GM12878 (cell line): ENCODE data around the gene CACNA2D4. TPM values are rescaled to one million over a fixed set of nuclear protein-coding genes. Genes with fewer than 3 reads are reported as not detected.
A peak's percentile ranks its signal among the peaks of the same experiment; 100 is the strongest.

Source experiments
- ATAC-seq: fragments of 200-7000 bp; cut with Tn5 transposase; 3 replicates; pipeline ENCODE4 v1.9.1; 2020; ENCODE audit warnings: mild to moderate bottlenecking, moderate library complexity
- BruUV-seq: library from RNA; stranded (reverse); fragments of 400-500 nt; replicated peaks from 2 replicates; lab custom pipeline; 2021; lab: Mats Ljungman, UMichigan
- CTCF ChIA-PET: fragments of 300-600 bp; sonication (Branson Sonifier 250); formaldehyde crosslinking; extraction: SDS; loops from one replicate; lab custom pipeline; 2021; ENCODE audit warnings: inconsistent platforms; lab: Yijun Ruan, JAX
- POLR2A ChIA-PET: fragments of 350-600 bp; formaldehyde crosslinking; extraction: SDS; loops from one replicate; lab custom pipeline; 2021; ENCODE audit warnings: inconsistent platforms; lab: Charles Lee
- RAD21 ChIA-PET: fragments of 300-600 bp; sonication (Branson Sonifier 250); formaldehyde crosslinking; loops from one replicate; lab custom pipeline; 2023; ENCODE audit warnings: antibody characterized with exemption; ENCODE audit not compliant: unreplicated experiment; lab: Charles Lee
- SMC1A ChIA-PET: fragments of 300-600 bp; sonication (Branson Sonifier 250); formaldehyde crosslinking; loops from one replicate; lab custom pipeline; 2023; ENCODE audit not compliant: unreplicated experiment, uncharacterized antibody; lab: Charles Lee
- DNase-seq: peaks from one replicate; pipeline ENCODE4 v3.0.0-alpha.2; 2011; ENCODE audit warnings: low read depth, low spot score
- FAIRE-seq: peaks from 3 replicates; lab custom pipeline; 2011; peaks lifted over from hg19 to GRCh38; lab: Jason Lieb, UNC
- H2AFZ ChIP-seq: 2 replicates; pipeline ENCODE4 v1.6.0; 2011; ENCODE audit warnings: low read depth, low read length, control low read depth; ENCODE audit not compliant: control insufficient read depth
- H3K27ac ChIP-seq: 2 replicates; pipeline ENCODE4 v1.5.1; 2011; ENCODE audit warnings: control low read depth; ENCODE audit not compliant: control insufficient read depth, insufficient read depth
- H3K27me3 ChIP-seq, 2 experiments: replicated peaks in 1 of 2; 2 replicates each; pipeline versions ENCODE4 v1.6.0 to v1.6.1; 2011; ENCODE audit warnings: low read length in 1 of 2; ENCODE audit not compliant: control insufficient read depth in 2 of 2, insufficient read depth in 2 of 2
- H3K36me3 ChIP-seq, 2 experiments: 2 replicates each; pipeline ENCODE4 v1.5.1; 2011; ENCODE audit warnings: low read length in 1 of 2; ENCODE audit not compliant: control insufficient read depth in 2 of 2, insufficient read depth in 2 of 2
- H3K4me1 ChIP-seq: 2 replicates; pipeline ENCODE4 v1.6.1; 2011; ENCODE audit warnings: mild to moderate bottlenecking, low read length, moderate library complexity, mixed read lengths; ENCODE audit not compliant: control insufficient read depth, insufficient read depth
- H3K4me2 ChIP-seq: 2 replicates; pipeline ENCODE4 v1.6.0; 2011; ENCODE audit warnings: control low read depth; ENCODE audit not compliant: control insufficient read depth, insufficient read depth
- H3K4me3 ChIP-seq: fragments of 200-600 bp; sonication (generic); 2 replicates; pipeline ENCODE4 v1.5.1; 2016
- H3K79me2 ChIP-seq: 2 replicates; pipeline ENCODE4 v1.6.0; 2011; ENCODE audit warnings: low read length; ENCODE audit not compliant: control insufficient read depth, insufficient read depth
- H3K9ac ChIP-seq: 2 replicates; pipeline ENCODE4 v1.8.0; 2011; ENCODE audit warnings: low read length, control low read depth, mixed read lengths; ENCODE audit not compliant: control insufficient read depth, insufficient read depth
- H3K9me3 ChIP-seq: replicated peaks from 3 replicates; pipeline ENCODE4 v1.5.1; 2011; ENCODE audit warnings: mild to moderate bottlenecking, low read length; ENCODE audit not compliant: control insufficient read depth, insufficient read depth
- H4K20me1 ChIP-seq: 2 replicates; pipeline ENCODE4 v1.6.0; 2011; ENCODE audit not compliant: control insufficient read depth, insufficient read depth
- EGR1 ChIP-seq, 2 experiments: IDR thresholded peaks; 1 replicate in 1 of 2; 2 replicates in 1 of 2; pipeline ENCODE4 v1.6.1; 2011 to 2012; ENCODE audit warnings: low read depth in 2 of 2, low read length in 2 of 2, borderline replicate concordance in 1 of 2, mild to moderate bottlenecking in 1 of 2, moderate library complexity in 1 of 2
- IKZF1 ChIP-seq: fragments of 450-650 bp; conservative IDR thresholded peaks from 2 replicates; pipeline ENCODE4 v1.6.1; 2017; ENCODE audit warnings: antibody characterized with exemption, mild to moderate bottlenecking
- SRF ChIP-seq, 2 experiments: IDR thresholded peaks; 2 replicates each; pipeline ENCODE4 v1.6.1; 2011; ENCODE audit warnings: low read depth in 2 of 2, low read length in 2 of 2, mild to moderate bottlenecking in 1 of 2, moderate library complexity in 1 of 2
- SUZ12 ChIP-seq: fragments of 200-600 bp; sonication (generic); IDR thresholded peaks from one replicate; pipeline ENCODE4 v1.6.1; 2018; ENCODE audit warnings: antibody characterized with exemption, mild to moderate bottlenecking; ENCODE audit not compliant: unreplicated experiment
- ZNF622 ChIP-seq: fragments of 450-650 bp; IDR thresholded peaks from 2 replicates; pipeline ENCODE4 v1.6.1; 2017; ENCODE audit warnings: mild to moderate bottlenecking, inconsistent platforms
- WGBS: methylation state at CpG from one replicate; pipeline ENCODE4 v1.1.6; 2016; ENCODE audit warnings: low lambda C conversion rate; ENCODE audit not compliant: insufficient replicate concordance, insufficient coverage; ENCODE audit errors: missing lambda C conversion rate; 5-methylcytosine and 5-hydroxymethylcytosine counted together
- in situ Hi-C: fragments of 300-500 bp; cut with MboI; formaldehyde crosslinking; loops from 9 replicates; pipeline ENCODE4 v1.14.3; 2018; ENCODE audit warnings: mixed read lengths
- intact Hi-C: fragments of 100-400 bp; cut with micrococcal nuclease; formaldehyde crosslinking; loops from one replicate; pipeline ENCODE4 v1.14.2; 2022; ENCODE audit not compliant: unreplicated experiment
- polyA plus RNA-seq, 11 experiments: library from polyadenylated mRNA; depleted of rRNA in 4 of 11; unstranded in 6 of 11; stranded (reverse) in 5 of 11; fragments of >200 nt; fragmentation: Nextera tagmentation in 4 of 11; fragmentation: Illumina TruSeq in 1 of 11; extraction: Ambion mirVana in 4 of 11; extraction: Trizol in 1 of 11; gene quantifications; 1 replicate in 1 of 11; 2 replicates in 10 of 11; pipeline versions ENCODE4 v1.2.1 to v1.2.3, GENCODE V29; 2011 to 2016; ENCODE audit warnings: inconsistent platforms in 2 of 11, missing spikeins in 2 of 11, low read depth in 1 of 11
- total RNA-seq, 4 experiments: library from RNA; depleted of rRNA in 3 of 4; stranded (reverse); fragments of >200 nt in 3 of 4; fragmentation: Illumina TruSeq in 1 of 4; extraction: Trizol in 1 of 4; gene quantifications; 2 replicates each; pipeline versions ENCODE4 v1.2.1 to v1.2.3, GENCODE V29; 2013 to 2021
- TF ChIP-seq, protein P1 (sequence below): IDR thresholded peaks from 2 replicates; pipeline ENCODE4 v1.6.1; 2011; ENCODE audit warnings: low read depth, low read length, improper control_type of control experiment, borderline replicate concordance
- TF ChIP-seq, protein P2 (sequence below): fragments of 450-650 bp; IDR thresholded peaks from 2 replicates; pipeline ENCODE4 v1.6.1; 2016; ENCODE audit warnings: mild to moderate bottlenecking, moderate library complexity, borderline replicate concordance

CACNA2D4 gene
- total and polyA plus RNA-seq, 10 of the 15 experiments (the other 5 are each of a cell fraction or from before 2014, with no cell fraction given): 0.03 to 1.0 (median 0.65) TPM

DNA sequence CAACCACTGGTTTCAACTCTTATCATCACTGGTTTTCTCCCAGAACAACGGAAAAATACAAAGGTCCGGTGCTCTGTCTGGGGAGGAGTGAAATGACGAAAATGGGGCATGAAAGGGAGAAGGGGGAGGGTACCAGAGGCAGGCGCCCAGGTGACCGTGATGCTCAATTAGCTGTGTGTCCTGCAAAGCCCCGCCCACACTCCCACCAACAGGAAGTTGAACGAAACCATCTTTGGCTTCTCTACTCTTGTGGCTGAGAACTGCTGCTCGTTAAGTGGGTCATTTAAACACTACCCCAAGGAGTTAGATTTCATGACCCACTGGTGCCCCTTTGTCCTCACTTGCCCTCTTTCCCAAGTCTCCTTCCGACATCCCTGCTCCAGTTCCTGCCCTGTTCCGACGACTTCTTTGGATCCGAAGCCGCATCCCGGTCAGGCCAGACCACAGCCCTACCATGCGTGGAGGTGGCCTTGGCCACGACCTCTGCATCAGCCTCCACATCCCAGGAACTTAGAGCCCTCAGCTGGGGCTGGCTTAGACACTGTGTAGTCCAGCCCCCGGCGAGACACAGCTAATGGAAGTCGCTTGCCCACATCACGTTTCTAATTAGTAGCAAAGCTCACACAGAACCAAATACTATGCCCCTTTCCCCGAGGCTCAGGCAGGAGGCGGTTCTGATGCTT is 109.5 kb downstream of the CACNA2D4 start:
- no peaks in the 10 kb centered on the region for H3K36me3 ChIP-seq
- POLR2A ChIA-PET: interaction anchor here (0.8 kb wide), 1 partner anchor 132 kb away, joined by 4 read pairs; no protein-coding TSS in a partner anchor
- RAD21 ChIA-PET: interaction anchor here (1.4 kb wide), 1 partner anchor 131 kb away, joined by 6 read pairs; no protein-coding TSS in a partner anchor
- no peaks in the 10 kb centered on the region for H3K9me3 ChIP-seq
- WGBS: 61% methylated on average over 22 of the region's 22 CpGs
- no peak for DNase-seq
- H4K20me1 ChIP-seq: no peaks in the 10 kb centered on the region
- H3K9ac ChIP-seq: no peak overlapping the region
- SMC1A ChIA-PET: interaction anchor here (1.2 kb wide), 1 partner anchor 131 kb away, joined by 3 read pairs; no protein-coding TSS in a partner anchor
- no peak overlapping the region for H2AFZ ChIP-seq
- no peaks in the 10 kb centered on the region for H3K27me3 ChIP-seq
- H3K27ac ChIP-seq: no peak overlapping the region
- no peak overlapping the region for H3K4me3 ChIP-seq
- BruUV-seq: no TSS peak
- intact Hi-C loops (no loop called here), in situ Hi-C loops (no loop called here)
- H3K4me2 ChIP-seq: no peak overlapping the region
- ATAC-seq: 0 out of 3 replicates have a peak, but pooled peaks have one; percentile 7
- CTCF ChIA-PET: interaction anchor here (1.4 kb wide), 1 partner anchor 19 kb away, joined by 4 read pairs; no protein-coding TSS in a partner anchor
- FAIRE-seq: no peak
- TF ChIP-seq IKZF1 (0 out of 2 replicates have a peak, but pooled peaks have one; percentile 13), SRF (IDR thresholded peaks at IDR 0.05; ENCODE audit: low read depth in 2 of 2, low read length in 2 of 2) (no peak)
- peaks cover 3% of the 10 kb centered on the region; the same call in 1 of the 2 replicates for H3K4me1 ChIP-seq
- H3K79me2 ChIP-seq: no peaks in the 10 kb centered on the region

DNA sequence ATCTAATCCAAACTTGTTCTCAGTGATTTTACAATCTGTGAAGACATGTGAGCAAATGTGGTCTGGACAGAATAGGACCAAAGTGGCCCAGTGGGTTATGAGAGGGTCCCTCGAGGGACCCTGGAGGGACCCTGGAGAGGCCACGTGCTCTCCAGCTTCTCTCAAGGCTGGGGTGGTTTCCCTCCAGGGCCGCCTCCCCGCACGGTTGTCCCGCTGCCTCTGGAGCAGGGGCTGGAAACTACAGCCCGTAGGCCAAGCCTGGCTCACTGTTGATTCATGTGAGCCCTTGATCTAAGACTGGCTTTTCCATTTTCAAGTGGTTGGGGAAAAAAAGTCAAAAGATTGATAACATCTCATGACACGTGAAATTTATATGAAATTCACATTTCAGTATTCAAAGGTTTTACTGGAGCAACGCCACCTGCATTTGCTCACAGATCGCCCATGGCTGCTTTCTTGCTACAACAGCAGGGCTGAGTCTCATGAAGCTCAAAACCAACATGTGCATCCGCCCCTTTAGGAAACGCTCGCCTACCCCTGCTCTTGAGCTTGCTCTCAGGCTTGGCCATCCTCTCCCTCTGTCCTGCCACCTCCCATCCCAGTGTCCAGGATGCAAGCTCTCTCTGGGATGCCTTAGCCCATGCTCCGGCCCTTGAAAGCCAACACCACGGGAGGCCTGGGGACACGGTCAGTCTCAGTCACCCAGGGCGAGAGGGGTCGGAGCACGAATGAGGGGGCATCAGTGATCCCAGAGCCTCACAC is 110.2 kb downstream of the CACNA2D4 start:
- RAD21 ChIA-PET: interaction anchor here (1.4 kb wide), 1 partner anchor 132 kb away, joined by 6 read pairs; no protein-coding TSS in a partner anchor
- H3K4me2 ChIP-seq: no peak overlapping the region
- H3K27ac ChIP-seq: no peak overlapping the region
- no peak overlapping the region for H3K4me3 ChIP-seq
- FAIRE-seq (no peak), ATAC-seq (no peak), DNase-seq (no peak)
- H2AFZ ChIP-seq: no peak overlapping the region
- SMC1A ChIA-PET: interaction anchor here (1.2 kb wide), 1 partner anchor 132 kb away, joined by 3 read pairs; no protein-coding TSS in a partner anchor
- no peak overlapping the region for H3K9ac ChIP-seq
- POLR2A ChIA-PET: interaction anchor here (0.8 kb wide), 1 partner anchor 131 kb away, joined by 4 read pairs; no protein-coding TSS in a partner anchor
- in situ Hi-C loops (no loop called here), intact Hi-C loops (no loop called here)
- H3K4me1 ChIP-seq: peaks cover 3% of the 10 kb centered on the region; the same call in 1 of the 2 replicates
- no peaks in the 10 kb centered on the region for H4K20me1 ChIP-seq
- H3K36me3 ChIP-seq: no peaks in the 10 kb centered on the region
- 78% methylated on average over 19 of the region's 19 CpGs for WGBS
- no peaks in the 10 kb centered on the region for H3K27me3 ChIP-seq
- no TSS peak for BruUV-seq
- CTCF ChIA-PET: interaction anchor here (1.4 kb wide), 1 partner anchor 18 kb away, joined by 4 read pairs; no protein-coding TSS in a partner anchor
- no peaks in the 10 kb centered on the region for H3K79me2 ChIP-seq
- no peaks in the 10 kb centered on the region for H3K9me3 ChIP-seq
- TF ChIP-seq SUZ12: no peak
- TF ChIP-seq EGR1 (IDR thresholded peaks at IDR 0.05; ENCODE audit: borderline replicate concordance in 1 of 2, low read depth in 2 of 2, low read length in 2 of 2): no peak
- no peak for TF ChIP-seq ZNF622
- TF ChIP-seq, protein P1, sequence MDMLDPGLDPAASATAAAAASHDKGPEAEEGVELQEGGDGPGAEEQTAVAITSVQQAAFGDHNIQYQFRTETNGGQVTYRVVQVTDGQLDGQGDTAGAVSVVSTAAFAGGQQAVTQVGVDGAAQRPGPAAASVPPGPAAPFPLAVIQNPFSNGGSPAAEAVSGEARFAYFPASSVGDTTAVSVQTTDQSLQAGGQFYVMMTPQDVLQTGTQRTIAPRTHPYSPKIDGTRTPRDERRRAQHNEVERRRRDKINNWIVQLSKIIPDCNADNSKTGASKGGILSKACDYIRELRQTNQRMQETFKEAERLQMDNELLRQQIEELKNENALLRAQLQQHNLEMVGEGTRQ: no peak
- TF ChIP-seq, protein P2, sequence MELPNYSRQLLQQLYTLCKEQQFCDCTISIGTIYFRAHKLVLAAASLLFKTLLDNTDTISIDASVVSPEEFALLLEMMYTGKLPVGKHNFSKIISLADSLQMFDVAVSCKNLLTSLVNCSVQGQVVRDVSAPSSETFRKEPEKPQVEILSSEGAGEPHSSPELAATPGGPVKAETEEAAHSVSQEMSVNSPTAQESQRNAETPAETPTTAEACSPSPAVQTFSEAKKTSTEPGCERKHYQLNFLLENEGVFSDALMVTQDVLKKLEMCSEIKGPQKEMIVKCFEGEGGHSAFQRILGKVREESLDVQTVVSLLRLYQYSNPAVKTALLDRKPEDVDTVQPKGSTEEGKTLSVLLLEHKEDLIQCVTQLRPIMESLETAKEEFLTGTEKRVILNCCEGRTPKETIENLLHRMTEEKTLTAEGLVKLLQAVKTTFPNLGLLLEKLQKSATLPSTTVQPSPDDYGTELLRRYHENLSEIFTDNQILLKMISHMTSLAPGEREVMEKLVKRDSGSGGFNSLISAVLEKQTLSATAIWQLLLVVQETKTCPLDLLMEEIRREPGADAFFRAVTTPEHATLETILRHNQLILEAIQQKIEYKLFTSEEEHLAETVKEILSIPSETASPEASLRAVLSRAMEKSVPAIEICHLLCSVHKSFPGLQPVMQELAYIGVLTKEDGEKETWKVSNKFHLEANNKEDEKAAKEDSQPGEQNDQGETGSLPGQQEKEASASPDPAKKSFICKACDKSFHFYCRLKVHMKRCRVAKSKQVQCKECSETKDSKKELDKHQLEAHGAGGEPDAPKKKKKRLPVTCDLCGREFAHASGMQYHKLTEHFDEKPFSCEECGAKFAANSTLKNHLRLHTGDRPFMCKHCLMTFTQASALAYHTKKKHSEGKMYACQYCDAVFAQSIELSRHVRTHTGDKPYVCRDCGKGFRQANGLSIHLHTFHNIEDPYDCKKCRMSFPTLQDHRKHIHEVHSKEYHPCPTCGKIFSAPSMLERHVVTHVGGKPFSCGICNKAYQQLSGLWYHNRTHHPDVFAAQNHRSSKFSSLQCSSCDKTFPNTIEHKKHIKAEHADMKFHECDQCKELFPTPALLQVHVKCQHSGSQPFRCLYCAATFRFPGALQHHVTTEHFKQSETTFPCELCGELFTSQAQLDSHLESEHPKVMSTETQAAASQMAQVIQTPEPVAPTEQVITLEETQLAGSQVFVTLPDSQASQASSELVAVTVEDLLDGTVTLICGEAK: no peak
